ENCODE measurements around the gene ARFGEF2.
"Not testable (repeated sequence)": the region's sequence is repeated elsewhere in the genome, so short reads cannot be mapped to it uniquely, and the experiment has no call there.

- TF ChIP-seq EP300, POLR2AphosphoS5 (IDR thresholded peaks at IDR 0.05): not testable (repeated sequence)
Measured at GRCh38 chr20:48934273-48934877, 12.9 kb downstream of the ARFGEF2 start.
